IMR-90 (cell line): ENCODE data around the gene RHPN2. TPM values are rescaled to one million over a fixed set of nuclear protein-coding genes. Genes with fewer than 3 reads are reported as not detected.

Experiments
- ATAC-seq: fragments of 200-7000 bp; cut with Tn5 transposase; 2 replicates; pipeline ENCODE4 v1.9.1; 2020; ENCODE audit warnings: low read depth, mild to moderate bottlenecking, moderate library complexity
- BruUV-seq: library from RNA; stranded (reverse); fragments of 400-500 nt; replicated peaks from 2 replicates; lab custom pipeline; 2021; lab: Mats Ljungman, UMichigan
- CTCF ChIA-PET: fragments of 300-600 bp; formaldehyde crosslinking; extraction: SDS; loops from one replicate; lab custom pipeline; 2021; ENCODE audit warnings: antibody characterized with exemption; lab: Yijun Ruan, JAX
- POLR2A ChIA-PET: fragments of 300-600 bp; sonication (Branson Sonifier 250); formaldehyde crosslinking; loops from one replicate; lab custom pipeline; 2022; ENCODE audit warnings: antibody characterized with exemption; ENCODE audit not compliant: unreplicated experiment; lab: Charles Lee
- DNase-seq: peaks from one replicate; pipeline ENCODE4 v3.0.0; 2013
- H2AFZ ChIP-seq: replicated peaks from 2 replicates; pipeline ENCODE3; 2013; ENCODE audit warnings: low read length, mild to moderate bottlenecking; ENCODE audit not compliant: poor library complexity
- H2AK5ac ChIP-seq: 2 replicates; pipeline ENCODE4 v1.6.1; 2013; ENCODE audit warnings: low read depth, low read length, inconsistent platforms
- H2AK9ac ChIP-seq: replicated peaks from 2 replicates; pipeline ENCODE3; 2013; ENCODE audit warnings: mild to moderate bottlenecking, low read depth, low read length, moderate library complexity; ENCODE audit not compliant: poor library complexity
- H2BK120ac ChIP-seq: 2 replicates; pipeline ENCODE4 v1.6.1; 2013; ENCODE audit warnings: low read depth, low read length, inconsistent platforms
- H2BK15ac ChIP-seq: 3 replicates; pipeline ENCODE4 v1.6.1; 2013; ENCODE audit warnings: low read depth, low read length, inconsistent platforms
- H2BK20ac ChIP-seq: 2 replicates; pipeline ENCODE4 v1.6.1; 2013; ENCODE audit warnings: low read depth, mild to moderate bottlenecking, inconsistent platforms, low read length, moderate library complexity
- H2BK5ac ChIP-seq: 2 replicates; pipeline ENCODE4 v1.6.1; 2013; ENCODE audit warnings: mild to moderate bottlenecking, low read depth, low read length, inconsistent platforms; ENCODE audit not compliant: poor library complexity, severe bottlenecking
- H3K14ac ChIP-seq: replicated peaks from 2 replicates; pipeline ENCODE4 v1.6.1; 2013; ENCODE audit warnings: low read depth, low read length, inconsistent platforms
- H3K18ac ChIP-seq: 2 replicates; pipeline ENCODE4 v1.6.1; 2013; ENCODE audit warnings: low read depth, low read length, control low read depth
- H3K23ac ChIP-seq: 2 replicates; pipeline ENCODE4 v1.6.1; 2013; ENCODE audit warnings: low read depth, low read length, inconsistent platforms
- H3K27ac ChIP-seq: 2 replicates; pipeline ENCODE4 v1.5.1; 2013; ENCODE audit warnings: mild to moderate bottlenecking, control low read depth, low read length; ENCODE audit not compliant: insufficient read depth
- H3K27me3 ChIP-seq: 2 replicates; pipeline ENCODE4 v1.6.1; 2013; ENCODE audit warnings: low read length; ENCODE audit not compliant: control insufficient read depth, insufficient read depth
- H3K36me3 ChIP-seq: 2 replicates; pipeline ENCODE4 v1.6.1; 2013; ENCODE audit warnings: low read length, mixed read lengths; ENCODE audit not compliant: control insufficient read depth, insufficient read depth
- H3K4ac ChIP-seq: 2 replicates; pipeline ENCODE4 v1.6.1; 2013; ENCODE audit warnings: low read depth, low read length, inconsistent platforms
- H3K4me1 ChIP-seq: 2 replicates; pipeline ENCODE4 v1.6.1; 2013; ENCODE audit warnings: low read length, mixed read lengths; ENCODE audit not compliant: control insufficient read depth, insufficient read depth
- H3K4me2 ChIP-seq: 2 replicates; pipeline ENCODE4 v1.6.1; 2013; ENCODE audit warnings: low read depth, mild to moderate bottlenecking, control low read depth, low read length, moderate library complexity
- H3K4me3 ChIP-seq: 2 replicates; pipeline ENCODE4 v1.5.1; 2013; ENCODE audit warnings: low read depth, mild to moderate bottlenecking, control low read depth, low read length, moderate library complexity; ENCODE audit not compliant: insufficient read depth
- H3K56ac ChIP-seq: 2 replicates; pipeline ENCODE4 v1.6.1; 2013; ENCODE audit warnings: low read length, inconsistent platforms; ENCODE audit not compliant: insufficient read depth; ENCODE audit errors: extremely low read depth
- H3K79me1 ChIP-seq, 2 experiments: 2 replicates each; pipeline ENCODE4 v1.6.1; 2013; ENCODE audit warnings: low read length in 2 of 2, inconsistent platforms in 1 of 2, low read depth in 1 of 2
- H3K9ac ChIP-seq: 2 replicates; pipeline ENCODE4 v1.6.1; 2013; ENCODE audit warnings: low read depth, low read length, control low read depth
- H3K9me1 ChIP-seq: 2 replicates; pipeline ENCODE4 v1.6.1; 2013; ENCODE audit warnings: low read length, inconsistent platforms; ENCODE audit not compliant: insufficient read depth
- H3K9me3 ChIP-seq: 2 replicates; pipeline ENCODE4 v1.6.1; 2013; ENCODE audit warnings: low read length; ENCODE audit not compliant: control insufficient read depth, insufficient read depth
- H4K20me1 ChIP-seq: 2 replicates; pipeline ENCODE4 v1.6.1; 2013; ENCODE audit warnings: low read length, inconsistent platforms; ENCODE audit not compliant: insufficient read depth
- H4K5ac ChIP-seq: 2 replicates; pipeline ENCODE4 v1.6.1; 2013; ENCODE audit warnings: mild to moderate bottlenecking, low read depth, low read length, control low read depth
- H4K8ac ChIP-seq, 2 experiments: 2 replicates each; pipeline ENCODE4 v1.6.1; 2013; ENCODE audit warnings: low read depth in 2 of 2, low read length in 2 of 2, control low read depth in 1 of 2, inconsistent platforms in 1 of 2
- H4K91ac ChIP-seq: 2 replicates; pipeline ENCODE4 v1.6.1; 2013; ENCODE audit warnings: low read depth, low read length, inconsistent platforms; ENCODE audit not compliant: insufficient read depth
- MAZ ChIP-seq: IDR thresholded peaks from 2 replicates; pipeline ENCODE4 v1.6.1; 2012; ENCODE audit warnings: low read depth, mild to moderate bottlenecking, low read length, improper control_type of control experiment, moderate library complexity, borderline replicate concordance
- NFE2L2 ChIP-seq: fragments of 150-350 bp; IDR thresholded peaks from 2 replicates; pipeline ENCODE4 v1.6.1; 2016; ENCODE audit warnings: low read depth, mild to moderate bottlenecking, low read length
- POLR2A ChIP-seq: IDR thresholded peaks from 2 replicates; pipeline ENCODE4 v1.6.1; 2012; ENCODE audit warnings: mild to moderate bottlenecking, low read depth, low read length
- RFX5 ChIP-seq: IDR thresholded peaks from 2 replicates; pipeline ENCODE4 v1.8.0; 2012; ENCODE audit warnings: low read depth, mild to moderate bottlenecking, low read length, moderate library complexity
- WGBS, 2 experiments: methylation state at CpG; one replicate each; pipeline versions ENCODE4 v1.1.5 to v1.1.7; 2013; ENCODE audit warnings: missing lambda C conversion rate in 2 of 2; ENCODE audit not compliant: insufficient read length in 1 of 2; ENCODE audit errors: extremely low coverage in 2 of 2; 5-methylcytosine and 5-hydroxymethylcytosine counted together
- dilution Hi-C: fragments of 300-500 bp; cut with HindIII; formaldehyde crosslinking; loops from one replicate; pipeline ENCODE4 v1.14.3; 2018; ENCODE audit warnings: low sequenced_read_pairs; ENCODE audit not compliant: unreplicated experiment
- in situ Hi-C: fragments of 300-500 bp; cut with MboI; formaldehyde crosslinking; loops from 3 replicates; pipeline ENCODE4 v1.14.3; 2019; ENCODE audit warnings: low sequenced_read_pairs, inconsistent platforms, mixed read lengths
- intact Hi-C: fragments of 100-400 bp; cut with micrococcal nuclease; formaldehyde crosslinking; loops from 2 replicates; pipeline ENCODE4 v1.10.0; 2022
- polyA plus RNA-seq, 3 experiments: library from polyadenylated mRNA; depleted of rRNA; stranded (reverse); fragments of >200 nt; gene quantifications; 2 replicates each; pipeline ENCODE4 v1.2.3, GENCODE V29; 2012; ENCODE audit warnings: low replicate concordance in 1 of 3
- total RNA-seq: library from RNA; depleted of rRNA; stranded (reverse); fragments of >200 nt; gene quantifications from 2 replicates; pipeline ENCODE4 v1.2.3, GENCODE V29; 2012
- TF ChIP-seq, protein P1 (sequence below): fragments of 150-350 bp; IDR thresholded peaks from 2 replicates; pipeline ENCODE4 v1.6.1; 2017; ENCODE audit warnings: mild to moderate bottlenecking, antibody characterized with exemption, low read length, low read depth
- TF ChIP-seq, protein P2 (sequence below): fragments of 150-350 bp; IDR thresholded peaks from 2 replicates; pipeline ENCODE4 v1.6.1; 2016; ENCODE audit warnings: low read depth, mild to moderate bottlenecking, low read length, moderate library complexity, borderline replicate concordance

The RHPN2 gene
- total and polyA plus RNA-seq, 2 of the 4 experiments (the other 2 are of a cell fraction), result 2.3 to 4.0 TPM

DNA sequence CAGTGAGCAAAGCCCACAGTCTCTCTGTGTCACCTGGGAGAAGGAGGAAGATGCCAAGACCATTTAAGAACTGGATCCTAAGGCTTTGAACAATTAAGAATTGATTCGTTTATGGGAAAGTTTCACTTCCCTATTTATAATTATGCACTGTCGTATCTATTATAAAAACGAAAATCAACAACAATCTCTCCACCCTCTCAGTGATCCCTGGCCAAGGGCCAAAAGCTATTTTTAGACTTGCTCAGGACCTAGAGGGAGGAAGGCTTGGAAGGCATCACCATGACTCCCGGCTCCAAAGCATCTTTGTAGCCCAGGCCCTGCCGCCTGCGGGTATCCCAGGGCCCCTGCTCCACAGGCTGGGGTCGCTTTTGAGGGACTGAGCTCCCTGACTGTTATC, 1.3 kb downstream of the RHPN2 start:
- dilution Hi-C loops, result no loop called here

More for the DNA sequence above, 1.3 kb downstream of the RHPN2 start:
- TF ChIP-seq, protein P1, sequence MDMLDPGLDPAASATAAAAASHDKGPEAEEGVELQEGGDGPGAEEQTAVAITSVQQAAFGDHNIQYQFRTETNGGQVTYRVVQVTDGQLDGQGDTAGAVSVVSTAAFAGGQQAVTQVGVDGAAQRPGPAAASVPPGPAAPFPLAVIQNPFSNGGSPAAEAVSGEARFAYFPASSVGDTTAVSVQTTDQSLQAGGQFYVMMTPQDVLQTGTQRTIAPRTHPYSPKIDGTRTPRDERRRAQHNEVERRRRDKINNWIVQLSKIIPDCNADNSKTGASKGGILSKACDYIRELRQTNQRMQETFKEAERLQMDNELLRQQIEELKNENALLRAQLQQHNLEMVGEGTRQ, result no peak
- TF ChIP-seq, protein P2, sequence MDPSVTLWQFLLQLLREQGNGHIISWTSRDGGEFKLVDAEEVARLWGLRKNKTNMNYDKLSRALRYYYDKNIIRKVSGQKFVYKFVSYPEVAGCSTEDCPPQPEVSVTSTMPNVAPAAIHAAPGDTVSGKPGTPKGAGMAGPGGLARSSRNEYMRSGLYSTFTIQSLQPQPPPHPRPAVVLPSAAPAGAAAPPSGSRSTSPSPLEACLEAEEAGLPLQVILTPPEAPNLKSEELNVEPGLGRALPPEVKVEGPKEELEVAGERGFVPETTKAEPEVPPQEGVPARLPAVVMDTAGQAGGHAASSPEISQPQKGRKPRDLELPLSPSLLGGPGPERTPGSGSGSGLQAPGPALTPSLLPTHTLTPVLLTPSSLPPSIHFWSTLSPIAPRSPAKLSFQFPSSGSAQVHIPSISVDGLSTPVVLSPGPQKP, result no peak
- TF ChIP-seq POLR2A (no peak), MAZ (no peak), RFX5 (no peak), NFE2L2 (no peak)
- 13% methylated on average over 3 of the region's 7 CpGs; no CpG with 5 or more reads in 1 of the 2 experiments for WGBS, 2 experiments
- intact Hi-C loops, result no loop called here
- Histone ChIP-seq H4K20me1 (peaks cover 4% of the 10 kb centered on the region; the same call in 1 of the 2 replicates), H2AFZ (no peak overlapping the region), H3K9me3 (no peaks in the 10 kb centered on the region), H3K36me3 (no peaks in the 10 kb centered on the region), H2BK120ac (no peak overlapping the region), H3K23ac (no peak overlapping the region), H2BK5ac (no peak overlapping the region), H4K91ac (no peak overlapping the region), H3K79me1 (peaks cover 0 to 6% of the 10 kb centered on the region in 2 experiments; a peak in 1 of 4 replicates), H3K18ac (no peak overlapping the region), H3K4me1 (no peaks in the 10 kb centered on the region), H3K27me3 (peaks cover 5% of the 10 kb centered on the region; the same call in 1 of the 2 replicates), H4K5ac (no peak overlapping the region), H3K14ac (no peak overlapping the region), H3K9me1 (no peaks in the 10 kb centered on the region), H3K4me3 (no peak overlapping the region), H2AK9ac (no peak overlapping the region), H3K4me2 (no peak overlapping the region; the same call in 1 of the 2 replicates), H2AK5ac (no peak overlapping the region), H3K9ac (no peak overlapping the region), H3K27ac (no peak overlapping the region), H4K8ac (no peak overlapping the region), H3K56ac (no peak overlapping the region), H3K4ac (no peak overlapping the region), H2BK15ac (no peak overlapping the region), H2BK20ac (no peak overlapping the region)
- in situ Hi-C loops, result no loop called here
- ATAC-seq (no peak), DNase-seq (peak; percentile 30)
- ChIA-PET POLR2A (no interaction called here), CTCF (no interaction called here)
- no TSS peak for BruUV-seq
